VCaP (cell line): ENCODE measurements around the gene CTSC.

Source experiments
- H3K27ac ChIP-seq: fragments of 450-650 bp; 2 replicates; pipeline ENCODE4 v1.5.1; 2017
- CTCF ChIP-seq: fragments of 450-650 bp; conservative IDR thresholded peaks from 2 replicates; pipeline ENCODE4 v1.5.1; 2017; ENCODE audit warnings: mild to moderate bottlenecking, moderate library complexity

CTSC gene

GRCh38 chr11:88317536-88317935, 20.0 kb downstream of the CTSC start:
- H3K27ac ChIP-seq, result no peak overlapping the region
- no peak for TF ChIP-seq CTCF

GRCh38 chr11:88315981-88316441, 21.5 kb downstream of the CTSC start:
- no peak for TF ChIP-seq CTCF
- no peak overlapping the region for H3K27ac ChIP-seq

GRCh38 chr11:88315015-88315414, 22.5 kb downstream of the CTSC start:
- no peak overlapping the region for H3K27ac ChIP-seq
- no peak for TF ChIP-seq CTCF

- no peak overlapping the region for H3K27ac ChIP-seq
- TF ChIP-seq CTCF, result no peak
Measured at GRCh38 chr11:88313441-88313840, 24.1 kb downstream of the CTSC start.

- no peak for TF ChIP-seq CTCF
- H3K27ac ChIP-seq, result no peak overlapping the region
Measured at GRCh38 chr11:88312628-88313027, 24.9 kb downstream of the CTSC start.

GRCh38 chr11:88310246-88310645, 27.3 kb downstream of the CTSC start:
- H3K27ac ChIP-seq, result no peak overlapping the region
- no peak for TF ChIP-seq CTCF

GRCh38 chr11:88308576-88308975, 29.0 kb downstream of the CTSC start:
- no peak overlapping the region for H3K27ac ChIP-seq
- TF ChIP-seq CTCF, result no peak
